ENCODE data around the gene FCN2. TPM values are rescaled to one million over a fixed set of nuclear protein-coding genes. Genes with fewer than 3 reads are reported as not detected.

FCN2 gene
- total RNA-seq, 2 experiments from 2014 or later, result not detected

DNA sequence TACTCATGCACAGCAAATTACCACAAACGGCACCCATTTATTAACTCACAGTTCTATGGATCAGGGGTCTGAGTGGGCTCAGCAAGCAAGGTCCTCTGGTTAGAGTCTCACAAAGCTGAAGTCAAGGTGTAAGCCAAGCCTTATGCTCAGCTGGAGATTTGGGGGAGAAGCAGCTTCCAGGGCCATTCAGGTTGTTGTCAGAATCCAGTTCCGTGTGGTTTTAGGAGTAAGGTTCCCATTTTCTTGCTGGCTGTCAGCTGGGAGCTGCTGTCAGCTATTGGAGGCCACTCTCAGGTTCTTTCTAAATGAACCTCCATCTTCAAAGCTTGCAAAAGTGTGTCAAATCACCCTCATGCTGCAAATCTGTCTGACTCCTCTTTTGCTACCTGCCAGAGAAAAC lies 17.7 kb downstream of the FCN2 start:
- TF ChIP-seq, protein P1, sequence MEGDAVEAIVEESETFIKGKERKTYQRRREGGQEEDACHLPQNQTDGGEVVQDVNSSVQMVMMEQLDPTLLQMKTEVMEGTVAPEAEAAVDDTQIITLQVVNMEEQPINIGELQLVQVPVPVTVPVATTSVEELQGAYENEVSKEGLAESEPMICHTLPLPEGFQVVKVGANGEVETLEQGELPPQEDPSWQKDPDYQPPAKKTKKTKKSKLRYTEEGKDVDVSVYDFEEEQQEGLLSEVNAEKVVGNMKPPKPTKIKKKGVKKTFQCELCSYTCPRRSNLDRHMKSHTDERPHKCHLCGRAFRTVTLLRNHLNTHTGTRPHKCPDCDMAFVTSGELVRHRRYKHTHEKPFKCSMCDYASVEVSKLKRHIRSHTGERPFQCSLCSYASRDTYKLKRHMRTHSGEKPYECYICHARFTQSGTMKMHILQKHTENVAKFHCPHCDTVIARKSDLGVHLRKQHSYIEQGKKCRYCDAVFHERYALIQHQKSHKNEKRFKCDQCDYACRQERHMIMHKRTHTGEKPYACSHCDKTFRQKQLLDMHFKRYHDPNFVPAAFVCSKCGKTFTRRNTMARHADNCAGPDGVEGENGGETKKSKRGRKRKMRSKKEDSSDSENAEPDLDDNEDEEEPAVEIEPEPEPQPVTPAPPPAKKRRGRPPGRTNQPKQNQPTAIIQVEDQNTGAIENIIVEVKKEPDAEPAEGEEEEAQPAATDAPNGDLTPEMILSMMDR (IDR thresholded peaks at IDR 0.05), result no peak
- Mint-ChIP-seq H3K27me3 (peaks cover 18% of the 10 kb centered on the region), H3K4me3 (no peak overlapping the region), H3K36me3 (ENCODE audit: low read depth) (no peaks in the 10 kb centered on the region), H3K27ac (no peak overlapping the region), H3K4me1 (ENCODE audit: low read depth) (no peaks in the 10 kb centered on the region), H3K9me3 (no peaks in the 10 kb centered on the region)
- CTCF ChIA-PET, result no interaction called here
- Histone ChIP-seq H3K9me3 (ENCODE audit: control insufficient read depth in 1 of 2, insufficient read depth in 1 of 2, low read length in 2 of 2) (peaks cover 0 to 7% of the 10 kb centered on the region in 2 experiments), H3K27ac (ENCODE audit: low read depth in 1 of 2, low read length in 2 of 2) (no peak overlapping the region), H3K36me3 (ENCODE audit: insufficient read depth, low read length) (no peaks in the 10 kb centered on the region), H3K4me1 (ENCODE audit: insufficient read depth, low read length) (no peaks in the 10 kb centered on the region), H3K27me3 (ENCODE audit: control insufficient read depth in 1 of 2, insufficient read depth in 2 of 2, low read length in 2 of 2) (peaks cover 0 to 4% of the 10 kb centered on the region in 2 experiments), H3K4me3 (ENCODE audit: low read length) (no peak overlapping the region)
- no peak for DNase-seq
- intact Hi-C loops (cut with DNase I, micrococcal nuclease), result no loop called here
- POLR2A ChIA-PET, result no interaction called here
- no peak for ATAC-seq (ENCODE audit: poor library complexity)

DNA sequence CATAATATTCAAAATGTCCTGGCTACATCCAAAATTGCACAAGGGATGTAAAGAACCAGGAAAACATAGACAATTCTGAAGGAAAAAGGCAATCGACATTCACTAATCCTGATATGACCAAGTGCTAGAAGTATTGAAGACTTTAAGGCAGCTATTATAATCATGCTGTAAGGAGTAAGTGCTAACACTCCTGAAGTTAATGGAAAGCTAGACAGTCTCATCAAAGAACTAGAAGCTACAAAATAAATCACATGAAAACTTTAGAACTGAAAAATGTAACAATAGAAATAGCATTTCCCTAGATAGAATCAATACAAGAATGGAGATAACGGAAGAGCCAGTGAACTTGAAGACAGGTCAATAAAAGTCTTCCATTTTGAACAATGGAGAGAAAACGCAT lies 18.6 kb downstream of the FCN2 start:
- intact Hi-C loops (cut with DNase I, micrococcal nuclease), result no loop called here
- peaks cover 12% of the 10 kb centered on the region for H3K27me3 Mint-ChIP-seq
- peaks cover 0 to 7% of the 10 kb centered on the region in 2 experiments for H3K9me3 ChIP-seq (ENCODE audit: control insufficient read depth in 1 of 2, insufficient read depth in 1 of 2, low read length in 2 of 2)
- H3K9me3 Mint-ChIP-seq, result no peaks in the 10 kb centered on the region
- no peaks in the 10 kb centered on the region for H3K4me1 ChIP-seq (ENCODE audit: insufficient read depth, low read length)
- no peak overlapping the region for H3K27ac Mint-ChIP-seq
- H3K36me3 Mint-ChIP-seq (ENCODE audit: low read depth), result no peaks in the 10 kb centered on the region
- TF ChIP-seq, protein P1 (IDR thresholded peaks at IDR 0.05), result no peak
- H3K4me3 Mint-ChIP-seq, result no peak overlapping the region
- no peak overlapping the region for H3K27ac ChIP-seq (ENCODE audit: low read depth in 1 of 2, low read length in 2 of 2)
- DNase-seq (no peak), ATAC-seq (ENCODE audit: poor library complexity) (no peak)
- POLR2A ChIA-PET, result no interaction called here
- H3K4me3 ChIP-seq (ENCODE audit: low read length), result no peak overlapping the region
- H3K36me3 ChIP-seq (ENCODE audit: insufficient read depth, low read length), result no peaks in the 10 kb centered on the region
- CTCF ChIA-PET, result interaction anchor here (0.8 kb wide), 1 partner anchor 11 kb away, joined by 3 read pairs; no protein-coding TSS in a partner anchor
- peaks cover 0 to 4% of the 10 kb centered on the region in 2 experiments for H3K27me3 ChIP-seq (ENCODE audit: control insufficient read depth in 1 of 2, insufficient read depth in 2 of 2, low read length in 2 of 2)
- H3K4me1 Mint-ChIP-seq (ENCODE audit: low read depth), result no peaks in the 10 kb centered on the region

DNA sequence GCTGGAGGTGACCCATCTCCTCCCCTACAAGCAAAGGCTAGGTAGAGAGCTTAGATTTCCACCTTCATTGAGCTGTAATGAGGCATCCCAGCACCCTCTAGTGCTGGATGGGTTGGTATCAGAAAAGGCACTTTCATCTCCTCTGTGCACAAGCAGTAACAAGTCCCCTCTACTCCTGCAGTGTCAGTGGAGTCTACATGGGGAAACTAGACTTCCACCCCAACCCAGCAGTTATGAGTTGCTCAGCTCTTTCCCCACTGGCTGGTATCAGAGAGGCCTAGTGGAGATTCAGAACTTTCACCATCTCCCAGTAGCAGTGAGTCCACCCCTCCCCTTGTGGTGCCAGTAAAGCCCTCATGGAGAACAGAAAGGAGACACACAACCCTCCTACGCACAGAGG lies 19.2 kb downstream of the FCN2 start:
- ChIA-PET CTCF (no interaction called here), POLR2A (no interaction called here)
- Histone ChIP-seq H3K4me3 (ENCODE audit: low read length) (no peak overlapping the region), H3K27me3 (ENCODE audit: control insufficient read depth in 1 of 2, insufficient read depth in 2 of 2, low read length in 2 of 2) (peaks cover 0 to 4% of the 10 kb centered on the region in 2 experiments), H3K9me3 (ENCODE audit: control insufficient read depth in 1 of 2, insufficient read depth in 1 of 2, low read length in 2 of 2) (peaks cover 0 to 7% of the 10 kb centered on the region in 2 experiments), H3K36me3 (ENCODE audit: insufficient read depth, low read length) (no peaks in the 10 kb centered on the region), H3K4me1 (ENCODE audit: insufficient read depth, low read length) (no peaks in the 10 kb centered on the region), H3K27ac (ENCODE audit: low read depth in 1 of 2, low read length in 2 of 2) (no peak overlapping the region)
- no peak for ATAC-seq (ENCODE audit: poor library complexity)
- TF ChIP-seq, protein P1 (IDR thresholded peaks at IDR 0.05), result no peak
- no peak for DNase-seq
- no peaks in the 10 kb centered on the region for H3K9me3 Mint-ChIP-seq
- H3K4me1 Mint-ChIP-seq (ENCODE audit: low read depth), result no peaks in the 10 kb centered on the region
- intact Hi-C loops (cut with DNase I, micrococcal nuclease), result no loop called here
- H3K36me3 Mint-ChIP-seq (ENCODE audit: low read depth), result no peaks in the 10 kb centered on the region
- no peak overlapping the region for H3K4me3 Mint-ChIP-seq
- H3K27me3 Mint-ChIP-seq, result peaks cover 11% of the 10 kb centered on the region
- H3K27ac Mint-ChIP-seq, result no peak overlapping the region
